Endothelial cell of umbilical vein (primary cell): ENCODE results near the gene KRT77.
"Not testable (repeated sequence)": the region's sequence is repeated elsewhere in the genome, so short reads cannot be mapped to it uniquely, and the experiment has no call there.

Source experiments
- CTCF ChIP-seq, 2 donors: IDR thresholded peaks; 1 replicate in 1 of 2; 2 replicates in 1 of 2; pipeline ENCODE4 v1.5.1; 2011; ENCODE audit warnings: low read length in 2 of 2, mild to moderate bottlenecking in 2 of 2, moderate library complexity in 2 of 2, control low read depth in 1 of 2, inconsistent platforms in 1 of 2, low read depth in 1 of 2; ENCODE audit not compliant: insufficient read depth in 1 of 2; ENCODE audit errors: extremely low read depth in 1 of 2
- POLR2A ChIP-seq: IDR thresholded peaks from 2 replicates; pipeline ENCODE4 v1.6.1; 2012; ENCODE audit warnings: low read depth, mild to moderate bottlenecking, control low read depth, low read length

DNA sequence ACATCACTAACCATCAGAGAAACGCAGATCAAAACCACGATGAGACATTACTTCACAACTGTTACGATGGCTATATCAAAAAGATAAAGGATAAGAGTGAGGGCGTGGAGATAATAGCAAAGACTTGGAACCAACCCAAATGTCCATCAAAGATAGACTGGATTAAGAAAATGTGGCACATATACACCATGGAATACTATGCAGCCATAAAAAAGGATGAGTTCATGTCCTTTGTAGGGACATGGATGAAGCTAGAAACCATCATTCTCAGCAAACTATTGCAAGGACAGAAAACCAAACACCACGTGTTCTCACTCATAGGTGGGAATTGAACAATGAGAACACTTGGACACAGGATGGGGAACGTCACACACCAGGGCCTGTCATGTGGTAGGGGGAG, 8.8 kb upstream of the KRT77 start:
- not testable (repeated sequence) for TF ChIP-seq POLR2A; CTCF (IDR thresholded peaks at IDR 0.05; ENCODE audit: extremely low read depth in 1 of 2, insufficient read depth in 1 of 2, low read depth in 1 of 2, low read length in 2 of 2)
